Hepatocyte (in vitro differentiated cells): ENCODE results near the gene CHST1. TPM values are rescaled to one million over a fixed set of nuclear protein-coding genes. Genes with fewer than 3 reads are reported as not detected.

Source experiments
- DNase-seq: peaks from one replicate; pipeline ENCODE4 v3.0.0-alpha.2; 2016; ENCODE audit warnings: low spot score
- H2AFZ ChIP-seq: fragments of 200-600 bp; sonication (generic); 2 replicates; pipeline ENCODE4 v1.6.0; 2016; ENCODE audit warnings: antibody characterized with exemption, mild to moderate bottlenecking
- H3K27ac ChIP-seq: fragments of 200-600 bp; sonication (generic); 2 replicates; pipeline ENCODE4 v1.5.1; 2016; ENCODE audit warnings: mild to moderate bottlenecking
- H3K27me3 ChIP-seq: fragments of 200-600 bp; sonication (generic); 2 replicates; pipeline ENCODE4 v1.6.1; 2016
- H3K36me3 ChIP-seq: fragments of 200-600 bp; sonication (generic); replicated peaks from 2 replicates; pipeline ENCODE4 v1.5.1; 2016; ENCODE audit warnings: low read depth; ENCODE audit not compliant: insufficient read depth
- H3K4me1 ChIP-seq: fragments of 200-600 bp; sonication (generic); 2 replicates; pipeline ENCODE4 v1.5.1; 2016; ENCODE audit warnings: mild to moderate bottlenecking, moderate library complexity; ENCODE audit not compliant: insufficient read depth
- H3K4me2 ChIP-seq: fragments of 200-600 bp; sonication (generic); 2 replicates; pipeline ENCODE4 v1.6.0; 2016
- H3K4me3 ChIP-seq: fragments of 200-600 bp; sonication (generic); 2 replicates; pipeline ENCODE4 v1.5.1; 2016; ENCODE audit warnings: mild to moderate bottlenecking
- H3K79me2 ChIP-seq: fragments of 200-600 bp; sonication (generic); 2 replicates; pipeline ENCODE4 v1.6.0; 2017; ENCODE audit warnings: mild to moderate bottlenecking
- H3K9me2 ChIP-seq: fragments of 200-600 bp; sonication (generic); replicated peaks from 2 replicates; pipeline ENCODE4 v1.6.0; 2017; ENCODE audit warnings: mild to moderate bottlenecking; ENCODE audit not compliant: insufficient read depth
- H3K9me3 ChIP-seq: fragments of 200-600 bp; sonication (generic); 2 replicates; pipeline ENCODE4 v1.5.1; 2016; ENCODE audit warnings: low read depth, mild to moderate bottlenecking
- H4K20me1 ChIP-seq: fragments of 200-600 bp; sonication (generic); 2 replicates; pipeline ENCODE4 v1.6.0; 2016; ENCODE audit warnings: mild to moderate bottlenecking; ENCODE audit not compliant: insufficient read depth, poor library complexity, severe bottlenecking
- EZH2 ChIP-seq: fragments of 200-600 bp; sonication (generic); IDR thresholded peaks from 2 replicates; pipeline ENCODE4 v1.6.1; 2016; ENCODE audit warnings: antibody characterized with exemption, mild to moderate bottlenecking, borderline replicate concordance
- EZH2phosphoT487 ChIP-seq: fragments of 200-600 bp; sonication (generic); IDR thresholded peaks from one replicate; pipeline ENCODE4 v1.6.1; 2018; ENCODE audit warnings: antibody characterized with exemption, mild to moderate bottlenecking, low read depth, moderate library complexity; ENCODE audit not compliant: unreplicated experiment, severe bottlenecking
- WGBS: methylation state at CpG from one replicate; pipeline ENCODE4 v1.1.6; 2016; ENCODE audit warnings: low lambda C conversion rate; ENCODE audit errors: missing lambda C conversion rate; 5-methylcytosine and 5-hydroxymethylcytosine counted together
- polyA plus RNA-seq: library from polyadenylated mRNA; unstranded; fragments of >200 nt; fragmentation: Nextera tagmentation; extraction: Ambion mirVana; gene quantifications from 2 replicates; pipeline ENCODE4 v1.2.1, GENCODE V29; 2016
- total RNA-seq: library from RNA; depleted of rRNA; stranded (reverse); fragments of >200 nt; gene quantifications from 2 replicates; pipeline ENCODE4 v1.2.3, GENCODE V29; 2014
- TF ChIP-seq, protein P1 (sequence below): fragments of 200-600 bp; sonication (generic); IDR thresholded peaks from 2 replicates; pipeline ENCODE4 v1.5.1; 2016; ENCODE audit warnings: antibody characterized with exemption, mild to moderate bottlenecking; ENCODE audit not compliant: poor library complexity

Gene CHST1
- total and polyA plus RNA-seq, 2 experiments from 2014 or later: 1.3 to 1.9 TPM

GRCh38 chr11:45609337-45609736, 56.1 kb downstream of the CHST1 start:
- TF ChIP-seq, protein P1, sequence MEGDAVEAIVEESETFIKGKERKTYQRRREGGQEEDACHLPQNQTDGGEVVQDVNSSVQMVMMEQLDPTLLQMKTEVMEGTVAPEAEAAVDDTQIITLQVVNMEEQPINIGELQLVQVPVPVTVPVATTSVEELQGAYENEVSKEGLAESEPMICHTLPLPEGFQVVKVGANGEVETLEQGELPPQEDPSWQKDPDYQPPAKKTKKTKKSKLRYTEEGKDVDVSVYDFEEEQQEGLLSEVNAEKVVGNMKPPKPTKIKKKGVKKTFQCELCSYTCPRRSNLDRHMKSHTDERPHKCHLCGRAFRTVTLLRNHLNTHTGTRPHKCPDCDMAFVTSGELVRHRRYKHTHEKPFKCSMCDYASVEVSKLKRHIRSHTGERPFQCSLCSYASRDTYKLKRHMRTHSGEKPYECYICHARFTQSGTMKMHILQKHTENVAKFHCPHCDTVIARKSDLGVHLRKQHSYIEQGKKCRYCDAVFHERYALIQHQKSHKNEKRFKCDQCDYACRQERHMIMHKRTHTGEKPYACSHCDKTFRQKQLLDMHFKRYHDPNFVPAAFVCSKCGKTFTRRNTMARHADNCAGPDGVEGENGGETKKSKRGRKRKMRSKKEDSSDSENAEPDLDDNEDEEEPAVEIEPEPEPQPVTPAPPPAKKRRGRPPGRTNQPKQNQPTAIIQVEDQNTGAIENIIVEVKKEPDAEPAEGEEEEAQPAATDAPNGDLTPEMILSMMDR: no peak
- TF ChIP-seq EZH2 (no peak), EZH2phosphoT487 (no peak)
- H3K4me3 ChIP-seq: no peak overlapping the region
- WGBS: 89% methylated on average over 3 of the region's 3 CpGs

GRCh38 chr11:45607995-45608394, 57.4 kb downstream of the CHST1 start:
- Histone ChIP-seq H3K4me2 (no peak overlapping the region), H3K79me2 (no peaks in the 10 kb centered on the region), H3K36me3 (no peaks in the 10 kb centered on the region), H4K20me1 (no peaks in the 10 kb centered on the region), H2AFZ (no peak overlapping the region), H3K27me3 (peaks cover 6% of the 10 kb centered on the region), H3K4me3 (no peak overlapping the region), H3K9me3 (no peaks in the 10 kb centered on the region), H3K27ac (no peak overlapping the region), H3K9me2 (no peaks in the 10 kb centered on the region), H3K4me1 (no peaks in the 10 kb centered on the region)
- 65% methylated on average over 5 of the region's 5 CpGs for WGBS
- no peak for DNase-seq
- TF ChIP-seq, protein P1: no peak
- no peak for TF ChIP-seq EZH2
- no peak for TF ChIP-seq EZH2phosphoT487

More at GRCh38 chr11:45609337-45609736, 56.1 kb downstream of the CHST1 start:
- DNase-seq: no peak
- Histone ChIP-seq H3K36me3 (no peaks in the 10 kb centered on the region), H3K9me3 (no peaks in the 10 kb centered on the region), H2AFZ (no peak overlapping the region), H3K27ac (no peak overlapping the region), H3K9me2 (no peaks in the 10 kb centered on the region), H3K4me2 (no peak overlapping the region), H4K20me1 (no peaks in the 10 kb centered on the region), H3K27me3 (peaks cover 6% of the 10 kb centered on the region), H3K79me2 (no peaks in the 10 kb centered on the region), H3K4me1 (no peaks in the 10 kb centered on the region)

GRCh38 chr11:45606514-45607281, 58.7 kb downstream of the CHST1 start:
- no peaks in the 10 kb centered on the region for H3K9me3 ChIP-seq
- no peaks in the 10 kb centered on the region for H4K20me1 ChIP-seq
- H3K4me3 ChIP-seq: no peak overlapping the region
- no peaks in the 10 kb centered on the region for H3K9me2 ChIP-seq
- no peak overlapping the region for H2AFZ ChIP-seq
- no peak overlapping the region for H3K27ac ChIP-seq
- H3K4me2 ChIP-seq: no peak overlapping the region
- peaks cover 2% of the 10 kb centered on the region for H3K27me3 ChIP-seq
- no peaks in the 10 kb centered on the region for H3K36me3 ChIP-seq
- no peaks in the 10 kb centered on the region for H3K79me2 ChIP-seq
- peak; percentile 29 for DNase-seq
- no peak for TF ChIP-seq EZH2phosphoT487
- TF ChIP-seq EZH2: no peak
- TF ChIP-seq, protein P1: no peak
- no peaks in the 10 kb centered on the region for H3K4me1 ChIP-seq
- WGBS: 13% methylated on average over 9 of the region's 10 CpGs
